HuH-7 (cell line): ENCODE results near the gene INSM1.
"Not testable (repeated sequence)": the region's sequence is repeated elsewhere in the genome, so short reads cannot be mapped to it uniquely, and the experiment has no call there.

Source experiments
- DNase-seq: peaks from one replicate; pipeline ENCODE4 v3.0.0; 2011; ENCODE audit warnings: low spot score

INSM1 gene

GRCh38 chr20:20367575-20368417 lies at the start of gene INSM1:
Gene INSM1 (plus strand): TSS chr20:20368104. CDS start chr20:20368268, 164 bp downstream.
- DNase-seq: no peak

GRCh38 chr20:20318365-20319161 lies 49.3 kb upstream of the INSM1 start:
- DNase-seq: no peak

- no peak for DNase-seq
These were observed 46.8 kb upstream of the INSM1 start for GRCh38 chr20:20321134-20321533.

- DNase-seq: no peak
These were observed 46.0 kb upstream of the INSM1 start for GRCh38 chr20:20321917-20322316.

- no peak for DNase-seq
These were observed 45.0 kb upstream of the INSM1 start for GRCh38 chr20:20322912-20323311.

- DNase-seq: no peak
These were observed 40.2 kb upstream of the INSM1 start for GRCh38 chr20:20327746-20328145.

- no peak for DNase-seq
These were observed 38.3 kb upstream of the INSM1 start for GRCh38 chr20:20329564-20329963.

- no peak for DNase-seq
These were observed 36.7 kb upstream of the INSM1 start for GRCh38 chr20:20331156-20331555.

GRCh38 chr20:20331817-20332216 lies 36.1 kb upstream of the INSM1 start:
- no peak for DNase-seq

- no peak for DNase-seq
These were observed 34.0 kb upstream of the INSM1 start for GRCh38 chr20:20333866-20334265.

- no peak for DNase-seq
These were observed 33.4 kb upstream of the INSM1 start for GRCh38 chr20:20334489-20334888.

GRCh38 chr20:20338133-20338730 lies 29.7 kb upstream of the INSM1 start:
- DNase-seq: no peak

GRCh38 chr20:20340443-20340842 lies 27.5 kb upstream of the INSM1 start:
- DNase-seq: no peak

GRCh38 chr20:20341371-20341770 lies 26.5 kb upstream of the INSM1 start:
- no peak for DNase-seq

GRCh38 chr20:20342066-20342465 lies 25.8 kb upstream of the INSM1 start:
- DNase-seq: no peak

GRCh38 chr20:20343932-20344331 lies 24.0 kb upstream of the INSM1 start:
- DNase-seq: no peak

GRCh38 chr20:20344476-20344875 lies 23.4 kb upstream of the INSM1 start:
- DNase-seq: no peak

- no peak for DNase-seq
These were observed 14.3 kb upstream of the INSM1 start for GRCh38 chr20:20353576-20353975.

GRCh38 chr20:20355503-20355902 lies 12.4 kb upstream of the INSM1 start:
- DNase-seq: not testable (repeated sequence)

GRCh38 chr20:20358801-20359200 lies 9.1 kb upstream of the INSM1 start:
- DNase-seq: no peak

GRCh38 chr20:20359628-20360027 lies 8.3 kb upstream of the INSM1 start:
- no peak for DNase-seq

GRCh38 chr20:20360464-20360863 lies 7.4 kb upstream of the INSM1 start:
- peak; percentile 93 for DNase-seq
